Fibroblast of lung (primary cell): Measurements from ENCODE around the gene ZNF280C.

Source experiments
- EZH2 ChIP-seq: IDR thresholded peaks from 2 replicates; pipeline ENCODE4 v1.5.1; 2012; ENCODE audit warnings: low read length, control low read depth, mild to moderate bottlenecking; ENCODE audit errors: missing control alignments
- TF ChIP-seq, protein P1 (sequence below), 2 donors: IDR thresholded peaks in 1 of 2; conservative IDR thresholded peaks in 1 of 2; 1 replicate in 1 of 2; 2 replicates in 1 of 2; pipeline ENCODE4 v1.5.1; 2011 to 2012; ENCODE audit warnings: low read length in 2 of 2, control low read depth in 1 of 2, inconsistent platforms in 1 of 2, low read depth in 1 of 2, mild to moderate bottlenecking in 1 of 2

DNA sequence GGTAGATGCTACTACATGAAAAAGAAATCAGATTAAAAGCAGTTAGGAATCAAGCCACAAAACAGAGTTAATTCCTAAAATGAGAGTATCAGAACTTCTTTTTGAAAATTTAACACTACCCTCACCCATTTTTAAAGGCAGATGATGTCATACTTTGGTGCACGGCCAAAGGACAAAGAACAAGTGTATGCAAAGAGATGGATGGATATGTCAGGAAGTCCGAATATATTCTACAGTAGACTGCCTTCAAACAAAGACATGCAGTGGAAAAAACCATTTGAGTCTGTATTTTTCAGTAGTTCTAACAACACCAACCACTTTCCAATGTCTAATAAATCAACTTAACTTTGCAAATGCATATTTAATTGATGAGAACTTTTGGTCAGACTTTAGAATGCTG lies 105.3 kb downstream of the ZNF280C start:
- TF ChIP-seq, protein P1, sequence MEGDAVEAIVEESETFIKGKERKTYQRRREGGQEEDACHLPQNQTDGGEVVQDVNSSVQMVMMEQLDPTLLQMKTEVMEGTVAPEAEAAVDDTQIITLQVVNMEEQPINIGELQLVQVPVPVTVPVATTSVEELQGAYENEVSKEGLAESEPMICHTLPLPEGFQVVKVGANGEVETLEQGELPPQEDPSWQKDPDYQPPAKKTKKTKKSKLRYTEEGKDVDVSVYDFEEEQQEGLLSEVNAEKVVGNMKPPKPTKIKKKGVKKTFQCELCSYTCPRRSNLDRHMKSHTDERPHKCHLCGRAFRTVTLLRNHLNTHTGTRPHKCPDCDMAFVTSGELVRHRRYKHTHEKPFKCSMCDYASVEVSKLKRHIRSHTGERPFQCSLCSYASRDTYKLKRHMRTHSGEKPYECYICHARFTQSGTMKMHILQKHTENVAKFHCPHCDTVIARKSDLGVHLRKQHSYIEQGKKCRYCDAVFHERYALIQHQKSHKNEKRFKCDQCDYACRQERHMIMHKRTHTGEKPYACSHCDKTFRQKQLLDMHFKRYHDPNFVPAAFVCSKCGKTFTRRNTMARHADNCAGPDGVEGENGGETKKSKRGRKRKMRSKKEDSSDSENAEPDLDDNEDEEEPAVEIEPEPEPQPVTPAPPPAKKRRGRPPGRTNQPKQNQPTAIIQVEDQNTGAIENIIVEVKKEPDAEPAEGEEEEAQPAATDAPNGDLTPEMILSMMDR (conservative IDR thresholded peaks at IDR 0.05 in 1 of 2, IDR thresholded peaks at IDR 0.05 in 1 of 2; ENCODE audit: low read depth in 1 of 2, low read length in 2 of 2): no peak
- no peak for TF ChIP-seq EZH2
